H1 (cell line): Measurements from ENCODE around the gene EMP2. TPM values are rescaled to one million over a fixed set of nuclear protein-coding genes. Genes with fewer than 3 reads are reported as not detected.

ENCODE experiments used
- CTCF ChIA-PET: fragments of 300-600 bp; sonication (Branson Sonifier 250); formaldehyde crosslinking; loops from one replicate; lab custom pipeline; 2021; ENCODE audit not compliant: partially characterized antibody; lab: Charles Lee
- POLR2A ChIA-PET: fragments of 300-600 bp; sonication (Branson Sonifier 250); formaldehyde crosslinking; loops from one replicate; lab custom pipeline; 2021; ENCODE audit warnings: inconsistent platforms; ENCODE audit not compliant: partially characterized antibody; lab: Charles Lee
- DNase-seq, 2 experiments: peaks; one replicate each; pipeline versions ENCODE4 v3.0.0 to v3.0.0-alpha.2; 2010 to 2022; ENCODE audit warnings: low spot score in 2 of 2, low read depth in 1 of 2, mixed read lengths in 1 of 2
- FAIRE-seq: peaks from 2 replicates; lab custom pipeline; 2011; peaks lifted over from hg19 to GRCh38; lab: Jason Lieb, UNC
- H2AFZ ChIP-seq: 2 replicates; pipeline ENCODE4 v1.8.1; 2012; ENCODE audit warnings: low read length, inconsistent platforms
- H2AK5ac ChIP-seq: 2 replicates; pipeline ENCODE4 v1.6.1; 2013; ENCODE audit warnings: low read depth, low read length
- H2BK120ac ChIP-seq: replicated peaks from 2 replicates; pipeline ENCODE3; 2013; ENCODE audit warnings: low read depth, low read length, inconsistent platforms
- H2BK12ac ChIP-seq: 2 replicates; pipeline ENCODE4 v1.6.1; 2013; ENCODE audit warnings: low read depth, low read length
- H2BK15ac ChIP-seq: 2 replicates; pipeline ENCODE4 v1.6.1; 2013; ENCODE audit warnings: low read length
- H2BK20ac ChIP-seq: 2 replicates; pipeline ENCODE4 v1.6.1; 2013; ENCODE audit warnings: low read length
- H2BK5ac ChIP-seq: 2 replicates; pipeline ENCODE4 v1.6.1; 2013; ENCODE audit warnings: low read depth, low read length
- H3K14ac ChIP-seq: 2 replicates; pipeline ENCODE4 v1.6.1; 2013; ENCODE audit warnings: inconsistent platforms; ENCODE audit not compliant: insufficient read length
- H3K18ac ChIP-seq: 2 replicates; pipeline ENCODE4 v1.6.1; 2013; ENCODE audit warnings: low read length; ENCODE audit errors: extremely low read depth
- H3K23ac ChIP-seq: 2 replicates; pipeline ENCODE4 v1.6.1; 2013; ENCODE audit warnings: inconsistent platforms; ENCODE audit not compliant: insufficient read length
- H3K23me2 ChIP-seq: 2 replicates; pipeline ENCODE4 v1.6.1; 2013; ENCODE audit warnings: low read depth, low read length
- H3K27ac ChIP-seq: 2 replicates; pipeline ENCODE4 v1.6.1; 2011; ENCODE audit warnings: low read depth, low read length, inconsistent platforms
- H3K27me3 ChIP-seq, 4 experiments: replicated peaks in 1 of 4; 1 replicate in 1 of 4; 2 replicates in 3 of 4; pipeline versions ENCODE4 v1.6.1 to v1.8.1; 2011 to 2013; ENCODE audit warnings: low read length in 3 of 4, mild to moderate bottlenecking in 3 of 4, inconsistent platforms in 2 of 4, mixed read lengths in 2 of 4, moderate library complexity in 1 of 4; ENCODE audit not compliant: control insufficient read depth in 3 of 4, insufficient read depth in 3 of 4; ENCODE audit errors: extremely low read depth in 1 of 4
- H3K36me3 ChIP-seq, 4 experiments: 2 replicates each; pipeline versions ENCODE4 v1.6.1 to v1.8.1; 2011 to 2013; ENCODE audit warnings: mild to moderate bottlenecking in 4 of 4, low read length in 3 of 4, moderate library complexity in 2 of 4, control low read depth in 1 of 4, inconsistent platforms in 1 of 4; ENCODE audit not compliant: insufficient read depth in 4 of 4, control insufficient read depth in 2 of 4
- H3K4ac ChIP-seq: replicated peaks from 2 replicates; pipeline ENCODE3; 2013; ENCODE audit warnings: low read length, low read depth, mixed read lengths, inconsistent platforms; ENCODE audit not compliant: insufficient read length
- H3K4me1 ChIP-seq, 4 experiments: replicated peaks in 1 of 4; 1 replicate in 1 of 4; 2 replicates in 3 of 4; pipeline versions ENCODE4 v1.6.1 to v1.8.1; 2011 to 2013; ENCODE audit warnings: low read length in 3 of 4, inconsistent platforms in 2 of 4, mixed read lengths in 1 of 4; ENCODE audit not compliant: insufficient read depth in 4 of 4, control insufficient read depth in 3 of 4
- H3K4me2 ChIP-seq, 2 experiments: 2 replicates each; pipeline versions ENCODE4 v1.6.1 to v1.8.1; 2011 to 2013; ENCODE audit warnings: low read depth in 2 of 2, low read length in 2 of 2, control low read depth in 1 of 2, inconsistent platforms in 1 of 2, mild to moderate bottlenecking in 1 of 2; ENCODE audit not compliant: insufficient read depth in 1 of 2
- H3K4me3 ChIP-seq, 4 experiments: fragments of 200-600, 300-600 bp in 1 of 4; sonication (generic), shearing (Covaris generic), sonication (Bioruptor Twin) in 1 of 4; 2 replicates each; pipeline versions ENCODE4 v1.5.1 to v1.8.1; 2011 to 2016; ENCODE audit warnings: low read length in 4 of 4, low read depth in 3 of 4, control low read depth in 2 of 4, inconsistent platforms in 2 of 4, mild to moderate bottlenecking in 2 of 4, mixed read lengths in 1 of 4, moderate library complexity in 1 of 4; ENCODE audit not compliant: insufficient read depth in 2 of 4; ENCODE audit errors: extremely low read depth in 1 of 4
- H3K56ac ChIP-seq: replicated peaks from 2 replicates; pipeline ENCODE3; 2013; ENCODE audit warnings: low read depth, mild to moderate bottlenecking, mixed read lengths, low read length, inconsistent platforms; ENCODE audit not compliant: insufficient read length
- H3K79me1 ChIP-seq: 2 replicates; pipeline ENCODE4 v1.6.1; 2013; ENCODE audit warnings: low read depth, low read length, control low read depth
- H3K79me2 ChIP-seq, 2 experiments: 2 replicates each; pipeline versions ENCODE4 v1.6.1 to v1.8.1; 2012 to 2013; ENCODE audit warnings: low read length in 2 of 2, mild to moderate bottlenecking in 2 of 2, inconsistent platforms in 1 of 2; ENCODE audit not compliant: insufficient read depth in 2 of 2, control insufficient read depth in 1 of 2
- H3K9ac ChIP-seq, 4 experiments: replicated peaks in 1 of 4; 1 replicate in 1 of 4; 2 replicates in 3 of 4; pipeline versions ENCODE4 v1.6.1 to v1.8.1; 2011 to 2013; ENCODE audit warnings: low read depth in 3 of 4, low read length in 3 of 4, control low read depth in 2 of 4, mild to moderate bottlenecking in 2 of 4, moderate library complexity in 2 of 4, inconsistent platforms in 1 of 4; ENCODE audit errors: extremely low read depth in 1 of 4
- H3K9me3 ChIP-seq, 2 experiments: 2 replicates each; pipeline versions ENCODE4 v1.6.1 to v1.8.1; 2012 to 2013; ENCODE audit warnings: mild to moderate bottlenecking in 2 of 2, moderate library complexity in 2 of 2, control low read depth in 1 of 2, inconsistent platforms in 1 of 2, low read depth in 1 of 2, low read length in 1 of 2, mixed read lengths in 1 of 2; ENCODE audit not compliant: insufficient read depth in 2 of 2
- H4K20me1 ChIP-seq, 2 experiments: replicated peaks in 1 of 2; 2 replicates each; pipeline versions ENCODE3 to v1.8.1; 2011 to 2013; ENCODE audit warnings: inconsistent platforms in 2 of 2, low read length in 2 of 2, mild to moderate bottlenecking in 1 of 2; ENCODE audit not compliant: insufficient read depth in 2 of 2, control insufficient read depth in 1 of 2
- H4K5ac ChIP-seq: 2 replicates; pipeline ENCODE4 v1.6.1; 2013; ENCODE audit warnings: low read length, low read depth, mixed read lengths, inconsistent platforms; ENCODE audit not compliant: insufficient read length
- H4K8ac ChIP-seq: 2 replicates; pipeline ENCODE4 v1.8.0; 2013; ENCODE audit warnings: mild to moderate bottlenecking, moderate library complexity, low read length, inconsistent platforms; ENCODE audit not compliant: insufficient read depth; ENCODE audit errors: extremely low read depth
- H4K91ac ChIP-seq: replicated peaks from 2 replicates; pipeline ENCODE3; 2013; ENCODE audit warnings: low read length, mixed read lengths, inconsistent platforms; ENCODE audit not compliant: insufficient read length
- ASH2L ChIP-seq: fragments of 200-600, 300-600 bp; sonication (generic); IDR thresholded peaks from one replicate; pipeline ENCODE4 v1.7.1; 2017; ENCODE audit warnings: low read length
- BACH1 ChIP-seq: IDR thresholded peaks from 2 replicates; pipeline ENCODE4 v1.6.1; 2012; ENCODE audit warnings: low read length, improper control_type of control experiment
- EGR1 ChIP-seq: IDR thresholded peaks from 2 replicates; pipeline ENCODE4 v1.6.1; 2011; ENCODE audit warnings: low read depth, low read length, borderline replicate concordance
- SUZ12 ChIP-seq: fragments of 200-600 bp; sonication (generic); IDR thresholded peaks from 2 replicates; pipeline ENCODE4 v1.6.1; 2012; ENCODE audit warnings: mild to moderate bottlenecking, inconsistent platforms, low read length, moderate library complexity, mixed read lengths
- WGBS, 2 experiments: shearing (Covaris generic) in 1 of 2; methylation state at CpG; one replicate each; pipeline versions ENCODE4 v1.1.6 to v1.1.7; 2013 to 2015; ENCODE audit warnings: low lambda C conversion rate in 2 of 2, mixed read lengths in 2 of 2, inconsistent platforms in 1 of 2, low coverage in 1 of 2, missing lambda C conversion rate in 1 of 2; ENCODE audit not compliant: insufficient replicate concordance in 2 of 2, insufficient coverage in 1 of 2, insufficient read length in 1 of 2; ENCODE audit errors: extremely low coverage in 1 of 2, missing lambda C conversion rate in 1 of 2; 5-methylcytosine and 5-hydroxymethylcytosine counted together
- polyA plus RNA-seq, 7 experiments: library from polyadenylated mRNA; depleted of rRNA in 3 of 7; stranded (reverse) in 5 of 7; unstranded in 2 of 7; fragments of >200 nt in 5 of 7; fragments of 200-250 nt in 2 of 7; gene quantifications; 1 replicate in 5 of 7; 2 replicates in 1 of 7; 4 replicates in 1 of 7; pipeline versions ENCODE4 v1.2.1 to v1.2.3, GENCODE V29; 2011 to 2013; ENCODE audit warnings: missing spikeins in 2 of 7, mixed read lengths in 2 of 7
- total RNA-seq: library from RNA; stranded (reverse); fragmentation: NEBNext Ultra II Directional; extraction: Animal tissue kit (Norgen Biotek cat#: 25700); gene quantifications from 2 replicates; pipeline ENCODE4 v1.2.1, GENCODE V29; 2021
- TF ChIP-seq, protein P1 (sequence below), 3 experiments: IDR thresholded peaks; 1 replicate in 2 of 3; 2 replicates in 1 of 3; pipeline versions ENCODE4 v1.5.1 to v1.6.1; 2011; ENCODE audit warnings: low read length in 3 of 3, mild to moderate bottlenecking in 3 of 3, inconsistent platforms in 2 of 3, low read depth in 1 of 3, moderate library complexity in 1 of 3; ENCODE audit not compliant: insufficient read depth in 1 of 3; ENCODE audit errors: control extremely low read depth in 1 of 3

Gene EMP2
- total and polyA plus RNA-seq, 2 of the 8 experiments (the other 6 are each of a cell fraction or from before 2014, with no cell fraction given) = 22.6 to 23.3 TPM

DNA sequence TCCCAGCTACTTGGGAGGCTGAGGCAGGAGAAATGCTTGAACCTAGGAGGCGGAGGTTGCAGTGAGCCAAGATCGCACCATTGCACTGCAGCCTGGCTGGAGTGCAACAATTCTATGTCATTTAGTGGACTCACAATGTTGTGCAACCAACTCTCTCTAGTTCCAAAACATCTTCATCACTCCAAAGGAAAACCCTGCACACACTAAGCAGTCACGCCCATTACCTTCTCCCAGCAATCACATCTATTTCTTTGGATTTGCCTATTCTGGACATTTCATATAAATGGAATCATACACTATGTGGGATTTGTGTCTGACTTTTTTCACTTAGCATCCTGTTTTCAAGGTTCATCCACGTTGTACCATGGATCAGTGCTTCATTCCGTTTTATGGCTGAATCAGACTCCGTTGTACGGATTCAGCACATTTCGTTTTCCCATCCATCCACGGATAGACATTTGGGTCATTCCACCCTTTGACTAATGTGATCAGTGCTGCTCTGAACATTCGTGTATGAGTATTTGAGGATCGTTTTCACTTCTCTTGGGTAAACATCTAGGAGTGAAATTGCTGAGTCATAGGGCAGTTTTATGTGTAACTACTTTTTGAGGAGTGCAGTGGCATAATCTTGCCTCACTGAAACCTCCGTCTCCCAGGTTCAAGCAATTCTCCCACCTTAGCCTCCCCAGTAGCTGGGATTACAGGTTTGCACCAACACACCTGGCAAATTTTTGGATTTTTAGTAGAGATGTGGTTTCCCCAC lies 45.4 kb upstream of the EMP2 start:
- no peak overlapping the region for H2AK5ac ChIP-seq
- no peak overlapping the region for H2BK120ac ChIP-seq
- DNase-seq (no peak), FAIRE-seq (no peak)
- H3K79me2 ChIP-seq = no peaks in the 10 kb centered on the region
- no peak overlapping the region for H2BK15ac ChIP-seq
- H3K14ac ChIP-seq = no peak overlapping the region
- H3K36me3 ChIP-seq = no peaks in the 10 kb centered on the region
- H3K4me2 ChIP-seq = no peak overlapping the region
- no peak overlapping the region for H3K27ac ChIP-seq
- no peak overlapping the region for H3K4me3 ChIP-seq
- H2AFZ ChIP-seq = no peak overlapping the region
- H3K23ac ChIP-seq = no peak overlapping the region
- H3K27me3 ChIP-seq = no peaks in the 10 kb centered on the region; a peak in 1 of 7 replicates
- no peaks in the 10 kb centered on the region for H3K23me2 ChIP-seq
- no peak overlapping the region for H2BK12ac ChIP-seq
- no peak overlapping the region for H3K18ac ChIP-seq
- CTCF ChIA-PET = no interaction called here
- H4K5ac ChIP-seq = no peak overlapping the region
- H4K8ac ChIP-seq = no peak overlapping the region
- no peak overlapping the region for H3K56ac ChIP-seq
- WGBS, 2 experiments = 91% methylated on average over 12 of the region's 12 CpGs; no CpG with 5 or more reads in 1 of the 2 experiments
- no peaks in the 10 kb centered on the region for H4K20me1 ChIP-seq
- no peak overlapping the region for H2BK20ac ChIP-seq
- H3K9ac ChIP-seq = no peak overlapping the region
- no peaks in the 10 kb centered on the region for H3K79me1 ChIP-seq
- no peak overlapping the region for H3K4ac ChIP-seq
- H3K4me1 ChIP-seq = peaks cover 0 to 10% (median 5%) of the 10 kb centered on the region in 4 experiments; a peak in 6 of 7 replicates
- no peak overlapping the region for H2BK5ac ChIP-seq
- H3K9me3 ChIP-seq = no peaks in the 10 kb centered on the region
- POLR2A ChIA-PET = no interaction called here
- no peak overlapping the region for H4K91ac ChIP-seq
- TF ChIP-seq, protein P1, sequence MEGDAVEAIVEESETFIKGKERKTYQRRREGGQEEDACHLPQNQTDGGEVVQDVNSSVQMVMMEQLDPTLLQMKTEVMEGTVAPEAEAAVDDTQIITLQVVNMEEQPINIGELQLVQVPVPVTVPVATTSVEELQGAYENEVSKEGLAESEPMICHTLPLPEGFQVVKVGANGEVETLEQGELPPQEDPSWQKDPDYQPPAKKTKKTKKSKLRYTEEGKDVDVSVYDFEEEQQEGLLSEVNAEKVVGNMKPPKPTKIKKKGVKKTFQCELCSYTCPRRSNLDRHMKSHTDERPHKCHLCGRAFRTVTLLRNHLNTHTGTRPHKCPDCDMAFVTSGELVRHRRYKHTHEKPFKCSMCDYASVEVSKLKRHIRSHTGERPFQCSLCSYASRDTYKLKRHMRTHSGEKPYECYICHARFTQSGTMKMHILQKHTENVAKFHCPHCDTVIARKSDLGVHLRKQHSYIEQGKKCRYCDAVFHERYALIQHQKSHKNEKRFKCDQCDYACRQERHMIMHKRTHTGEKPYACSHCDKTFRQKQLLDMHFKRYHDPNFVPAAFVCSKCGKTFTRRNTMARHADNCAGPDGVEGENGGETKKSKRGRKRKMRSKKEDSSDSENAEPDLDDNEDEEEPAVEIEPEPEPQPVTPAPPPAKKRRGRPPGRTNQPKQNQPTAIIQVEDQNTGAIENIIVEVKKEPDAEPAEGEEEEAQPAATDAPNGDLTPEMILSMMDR (IDR thresholded peaks at IDR 0.05; ENCODE audit: control extremely low read depth in 1 of 3, insufficient read depth in 1 of 3, low read depth in 1 of 3, low read length in 3 of 3) = no peak
- no peak for TF ChIP-seq SUZ12
- no peak for TF ChIP-seq EGR1
- TF ChIP-seq ASH2L = no peak
- peak; percentile 58 for TF ChIP-seq BACH1
